SW480 (cell line): ENCODE measurements around the gene MCAT.

Experiments used
- DNase-seq: peaks from one replicate; pipeline ENCODE4 v3.0.0-alpha.2; 2016; ENCODE audit warnings: low spot score

MCAT gene, protein sequence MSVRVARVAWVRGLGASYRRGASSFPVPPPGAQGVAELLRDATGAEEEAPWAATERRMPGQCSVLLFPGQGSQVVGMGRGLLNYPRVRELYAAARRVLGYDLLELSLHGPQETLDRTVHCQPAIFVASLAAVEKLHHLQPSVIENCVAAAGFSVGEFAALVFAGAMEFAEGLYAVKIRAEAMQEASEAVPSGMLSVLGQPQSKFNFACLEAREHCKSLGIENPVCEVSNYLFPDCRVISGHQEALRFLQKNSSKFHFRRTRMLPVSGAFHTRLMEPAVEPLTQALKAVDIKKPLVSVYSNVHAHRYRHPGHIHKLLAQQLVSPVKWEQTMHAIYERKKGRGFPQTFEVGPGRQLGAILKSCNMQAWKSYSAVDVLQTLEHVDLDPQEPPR

GRCh38 chr22:43142880-43143562 lies at the start of gene MCAT:
Gene MCAT, minus strand, starts transcription at chr22:43143398. Its CDS starts 50 bp downstream, at chr22:43143348.
- DNase-seq, result peak; percentile 55

- no peak for DNase-seq
Measured at GRCh38 chr22:43191831-43192230, 48.6 kb upstream of the MCAT start.

DNA sequence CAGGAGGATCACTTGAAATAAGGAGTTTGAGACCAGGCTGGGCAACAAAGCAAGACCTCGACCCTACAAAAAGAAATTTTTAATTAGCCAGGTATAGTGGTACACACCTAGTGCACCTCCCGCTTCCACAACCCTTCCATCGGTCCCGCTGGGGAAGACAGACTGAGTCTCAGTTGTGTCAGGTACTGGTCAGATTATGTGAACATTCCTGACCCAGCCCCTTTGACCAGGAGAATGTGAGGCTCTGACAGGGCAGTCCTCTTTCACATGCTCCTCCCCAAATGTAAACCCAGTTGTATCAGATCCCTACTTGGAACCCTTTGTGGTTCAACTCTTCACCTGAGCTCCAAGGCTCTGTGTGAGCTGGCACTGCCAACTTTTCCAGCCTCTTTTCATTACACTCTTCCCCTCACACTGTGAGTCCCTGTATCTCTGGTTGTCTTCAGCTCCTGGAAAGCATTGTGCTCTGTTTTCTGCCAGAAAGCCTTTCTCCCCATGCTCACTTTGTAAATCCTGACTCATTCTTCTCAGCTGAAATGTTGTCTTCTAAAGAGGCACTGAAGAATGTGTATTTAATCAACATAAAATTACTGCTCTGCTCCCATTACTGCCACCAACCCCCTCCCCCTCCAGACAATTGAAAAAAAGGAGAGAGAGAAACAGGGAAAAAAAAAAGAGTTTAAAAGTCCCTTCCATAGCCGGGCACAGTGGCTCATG lies 45.8 kb upstream of the MCAT start:
- DNase-seq, result no peak

- peak; percentile 92 for DNase-seq
Measured at GRCh38 chr22:43187171-43188099, 44.2 kb upstream of the MCAT start.

GRCh38 chr22:43186272-43187170 lies 43.3 kb upstream of the MCAT start, which contains the start of gene TTLL12:
Gene TTLL12, minus strand, starts transcription at chr22:43187134. Its CDS starts 65 bp downstream, at chr22:43187069.
- DNase-seq, result peak; percentile 39

DNA sequence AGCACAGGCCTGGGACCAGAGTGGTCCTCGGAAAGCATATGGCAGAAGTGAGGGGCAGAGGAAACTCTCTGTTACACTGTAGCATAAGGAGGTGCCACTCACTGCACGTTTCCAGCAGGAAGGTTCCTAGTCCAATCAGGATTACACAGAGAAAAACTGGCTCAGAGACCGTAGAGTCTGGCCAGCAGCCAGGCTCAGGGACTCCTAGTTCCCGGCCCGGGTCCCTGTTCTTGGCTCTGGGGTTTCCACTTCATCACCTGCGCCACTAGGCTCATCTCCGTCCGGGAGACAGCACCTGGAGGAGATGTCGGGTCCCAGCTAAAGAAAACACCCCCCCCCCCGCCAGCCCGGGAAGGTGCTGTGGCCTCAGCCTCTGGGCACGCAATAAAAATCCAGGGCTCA lies 42.7 kb upstream of the MCAT start:
- peak; percentile 26 for DNase-seq

GRCh38 chr22:43183496-43184277 lies 40.5 kb upstream of the MCAT start:
- DNase-seq, result no peak

GRCh38 chr22:43182726-43183125 lies 39.5 kb upstream of the MCAT start:
- no peak for DNase-seq

- DNase-seq, result no peak
Measured at GRCh38 chr22:43182118-43182517, 38.9 kb upstream of the MCAT start.

DNA sequence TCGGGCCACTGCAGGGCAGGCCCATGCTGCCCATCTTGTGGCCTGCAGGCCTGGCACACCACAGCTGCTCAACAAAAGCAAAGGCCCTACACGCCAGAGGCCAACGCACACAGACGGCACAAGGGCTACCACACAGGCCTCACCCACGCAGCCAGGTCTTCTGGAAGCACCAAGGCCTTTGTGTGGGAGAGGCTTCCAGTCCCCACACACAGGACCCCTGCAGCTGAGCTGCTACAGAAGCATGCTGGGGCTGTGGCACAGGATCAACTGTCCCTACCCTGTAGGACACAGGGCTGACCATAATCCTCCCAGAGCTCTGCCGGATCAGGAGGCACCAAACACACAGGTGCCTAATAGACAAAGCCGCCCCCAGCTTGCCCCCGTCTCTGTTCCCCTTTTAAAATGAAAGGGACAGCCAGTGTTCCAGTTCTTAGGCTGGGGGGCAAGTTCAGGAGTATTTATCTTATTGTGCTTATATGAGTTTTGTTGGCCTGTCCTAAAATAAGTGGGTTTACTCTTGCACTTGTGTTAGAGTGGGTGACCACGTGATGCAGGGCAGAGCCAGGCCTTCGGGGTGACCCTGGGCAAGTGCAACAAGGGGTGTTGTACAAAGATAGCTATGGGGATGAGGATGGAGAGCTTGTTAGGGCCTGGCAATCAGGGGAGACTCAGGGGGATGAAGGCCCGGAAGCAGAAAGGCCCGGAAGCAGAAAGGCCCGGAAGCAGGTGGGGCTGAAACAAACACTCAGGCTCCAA lies 38.3 kb upstream of the MCAT start:
- no peak for DNase-seq

GRCh38 chr22:43180670-43181069 lies 37.5 kb upstream of the MCAT start:
- no peak for DNase-seq

DNA sequence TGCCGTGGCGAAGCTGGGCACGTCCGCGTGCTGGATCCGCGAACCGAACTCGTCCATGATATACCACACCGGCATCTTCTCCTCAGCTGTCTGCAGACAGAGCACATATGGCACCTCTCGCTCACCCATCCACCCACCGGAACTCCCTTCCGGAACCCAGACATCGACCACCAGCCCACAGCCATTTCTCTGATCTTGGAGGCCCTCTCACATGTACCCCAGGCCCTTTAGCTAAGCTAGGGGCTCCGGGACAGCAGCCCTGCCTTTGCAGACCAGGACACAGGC lies 36.7 kb upstream of the MCAT start:
- DNase-seq, result no peak

DNA sequence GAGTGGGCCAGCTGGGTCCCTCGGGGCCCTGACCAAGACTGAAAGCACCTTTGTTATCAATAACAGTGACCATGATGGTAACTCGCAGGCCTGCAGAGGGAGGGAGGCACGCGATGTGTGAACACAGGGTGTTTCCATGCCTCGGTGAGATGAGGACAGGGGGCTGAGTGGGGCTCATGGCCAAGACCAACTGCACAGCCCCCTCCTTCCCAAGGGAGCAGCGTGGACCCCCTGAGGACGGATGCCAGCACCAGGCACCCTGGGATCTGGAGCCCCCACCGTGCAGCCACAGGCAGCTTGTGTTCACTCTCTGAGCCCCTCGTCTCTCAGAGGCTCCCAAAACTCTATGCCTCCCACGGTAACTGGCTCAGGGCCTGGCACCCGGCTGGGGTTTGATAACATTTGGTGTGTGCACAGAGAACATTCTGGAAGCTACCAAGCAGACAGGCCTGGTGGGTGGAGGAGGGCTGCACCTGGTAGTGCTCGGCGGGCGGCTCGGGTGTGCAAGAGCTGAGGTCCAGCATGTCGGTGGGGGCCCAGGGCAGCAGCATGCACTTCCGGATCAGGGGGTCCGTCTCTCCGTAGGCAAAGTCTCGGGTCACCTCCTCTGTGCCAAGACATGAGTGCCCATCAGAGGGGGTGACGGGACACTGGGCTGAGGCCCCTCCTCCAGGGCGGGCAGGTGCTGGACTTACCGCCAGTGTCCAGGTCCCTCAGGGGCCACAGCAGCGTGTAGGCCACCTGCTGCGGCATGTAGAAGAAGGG lies 36.1 kb upstream of the MCAT start:
- DNase-seq, result no peak

- DNase-seq, result no peak
Measured at GRCh38 chr22:43177479-43177878, 34.3 kb upstream of the MCAT start.

GRCh38 chr22:43176090-43176489 lies 32.9 kb upstream of the MCAT start:
- no peak for DNase-seq

- DNase-seq, result no peak
Measured at GRCh38 chr22:43174941-43175531, 31.8 kb upstream of the MCAT start.

- no peak for DNase-seq
Measured at GRCh38 chr22:43173976-43174720, 30.9 kb upstream of the MCAT start.
